K562 (cell line): ENCODE data around the gene AHSG. TPM values are rescaled to one million over a fixed set of nuclear protein-coding genes. Genes with fewer than 3 reads are reported as not detected.

Experiments
- C11orf30 ChIP-seq: fragments of 450-650 bp; IDR thresholded peaks from 2 replicates; pipeline ENCODE4 v1.6.1; 2016; ENCODE audit warnings: low read depth, mild to moderate bottlenecking
- CCAR2 ChIP-seq: fragments of 200-400 bp; formaldehyde crosslinking; IDR thresholded peaks from 2 replicates; pipeline ENCODE4 v1.6.1; 2017; ENCODE audit warnings: mild to moderate bottlenecking, low read depth, low read length
- ELF1 ChIP-seq: fragments of 200-800 bp; sonication (Bioruptor generic); IDR thresholded peaks from 2 replicates; pipeline ENCODE4 v1.6.1; 2016; ENCODE audit warnings: missing genetic modification characterization, missing compliant biosample characterization
- FOXK1 ChIP-seq: sonication (generic); formaldehyde crosslinking; IDR thresholded peaks from 2 replicates; pipeline ENCODE4 v1.8.0; 2022; ENCODE audit warnings: missing genetic modification reagents, mild to moderate bottlenecking, borderline replicate concordance
- MXI1 ChIP-seq: IDR thresholded peaks from 2 replicates; pipeline ENCODE4 v1.6.1; 2011; ENCODE audit warnings: low read depth, mild to moderate bottlenecking, improper control_type of control experiment, low read length
- NBN ChIP-seq: fragments of 450-650 bp; IDR thresholded peaks from 2 replicates; pipeline ENCODE4 v1.6.1; 2016; ENCODE audit warnings: low read depth, mild to moderate bottlenecking
- PYGO2 ChIP-seq: fragments of 450-650 bp; IDR thresholded peaks from 2 replicates; pipeline ENCODE4 v1.6.1; 2016; ENCODE audit warnings: mild to moderate bottlenecking, missing genetic modification characterization, moderate library complexity, missing compliant biosample characterization
- RBM15 ChIP-seq: fragments of 200-400 bp; formaldehyde crosslinking; IDR thresholded peaks from 2 replicates; pipeline ENCODE4 v1.6.1; 2018; ENCODE audit warnings: mild to moderate bottlenecking, low read length, moderate library complexity; ENCODE audit not compliant: insufficient read depth
- SETDB1 ChIP-seq: IDR thresholded peaks from one replicate; pipeline ENCODE4 v1.6.1; 2012; ENCODE audit warnings: low read length, control low read depth, inconsistent platforms
- SMAD1 ChIP-seq: fragments of 150-350 bp; IDR thresholded peaks from 2 replicates; pipeline ENCODE4 v1.6.1; 2014; ENCODE audit warnings: low read length, low read depth; ENCODE audit not compliant: partially characterized antibody
- SMAD4 ChIP-seq: fragments of 250-450 bp; sonication (Bioruptor Pico); conservative IDR thresholded peaks from 2 replicates; pipeline ENCODE4 v1.8.0; 2021; ENCODE audit warnings: inconsistent platforms, mild to moderate bottlenecking, moderate library complexity
- SMARCC2 ChIP-seq: fragments of 450-650 bp; IDR thresholded peaks from 2 replicates; pipeline ENCODE4 v1.6.1; 2017; ENCODE audit warnings: antibody characterized with exemption, moderate library complexity, mild to moderate bottlenecking, low read depth
- SOX6 ChIP-seq: fragments of 450-650 bp; IDR thresholded peaks from 2 replicates; pipeline ENCODE4 v1.6.1; 2014; ENCODE audit warnings: mild to moderate bottlenecking
- SREBF2 ChIP-seq: sonication (generic); formaldehyde crosslinking; IDR thresholded peaks from 2 replicates; pipeline ENCODE4 v1.4.0; 2020; ENCODE audit warnings: mild to moderate bottlenecking, missing genetic modification reagents
- TEAD1 ChIP-seq, 2 experiments: fragments of 450-650 bp in 1 of 2; sonication (generic) in 1 of 2; formaldehyde crosslinking; IDR thresholded peaks; 2 replicates each; pipeline versions ENCODE4 v1.4.0 to v1.8.0; 2020 to 2022; ENCODE audit warnings: mild to moderate bottlenecking in 2 of 2, missing genetic modification reagents in 1 of 2
- ZFP30 ChIP-seq: fragments of 250-450 bp; sonication (Bioruptor Pico); IDR thresholded peaks from 2 replicates; pipeline ENCODE4 v1.8.0; 2022; ENCODE audit warnings: moderate library complexity, mild to moderate bottlenecking, inconsistent platforms, borderline replicate concordance
- ZKSCAN8 ChIP-seq: fragments of 200-800 bp; sonication (Bioruptor generic); IDR thresholded peaks from 2 replicates; pipeline ENCODE4 v1.6.1; 2016; ENCODE audit warnings: missing genetic modification characterization, missing compliant biosample characterization
- polyA plus RNA-seq, 8 experiments: library from polyadenylated mRNA; depleted of rRNA in 4 of 8; stranded (reverse) in 5 of 8; unstranded in 3 of 8; fragments of >200 nt; fragmentation: Nextera tagmentation in 2 of 8; fragmentation: Illumina TruSeq in 1 of 8; extraction: Ambion mirVana in 2 of 8; extraction: Trizol in 1 of 8; gene quantifications; 2 replicates each; pipeline versions ENCODE4 v1.2.1 to v1.2.3, GENCODE V29; 2011 to 2014; ENCODE audit warnings: inconsistent platforms in 1 of 8, missing spikeins in 1 of 8
- total RNA-seq, 7 experiments: library from RNA; depleted of rRNA in 6 of 7; stranded (reverse); fragments of >200 nt in 6 of 7; fragmentation: Illumina TruSeq in 2 of 7; extraction: Trizol in 2 of 7; gene quantifications; 2 replicates each; pipeline versions ENCODE4 v1.2.1 to v1.2.3, GENCODE V29; 2011 to 2021; ENCODE audit warnings: low replicate concordance in 1 of 7
- TF ChIP-seq, protein P1 (sequence below): fragments of 200-800 bp; sonication (Bioruptor generic); IDR thresholded peaks from 2 replicates; pipeline ENCODE4 v1.6.1; 2017; ENCODE audit warnings: missing genetic modification characterization, missing compliant biosample characterization
- TF ChIP-seq, protein P2 (sequence below): sonication (generic); formaldehyde crosslinking; IDR thresholded peaks from 2 replicates; pipeline ENCODE4 v1.8.0; 2022; ENCODE audit warnings: mild to moderate bottlenecking, missing genetic modification reagents
- TF ChIP-seq, protein P3 (sequence below): fragments of 450-650 bp; IDR thresholded peaks from 2 replicates; pipeline ENCODE4 v1.6.1; 2016; ENCODE audit warnings: missing biosample characterization, missing genetic modification characterization
- TF ChIP-seq, protein P4 (sequence below): fragments of 450-650 bp; IDR thresholded peaks from 2 replicates; pipeline ENCODE4 v1.7.0; 2016; ENCODE audit warnings: borderline replicate concordance
- TF ChIP-seq, protein P5 (sequence below): sonication (generic); formaldehyde crosslinking; IDR thresholded peaks from 2 replicates; pipeline ENCODE4 v1.8.0; 2022; ENCODE audit warnings: mild to moderate bottlenecking, missing genetic modification reagents

Gene AHSG
- total and polyA plus RNA-seq, 9 of the 15 experiments (the other 6 are each of a cell fraction or from before 2014, with no cell fraction given) = 0.69 TPM; not detected in 8

DNA sequence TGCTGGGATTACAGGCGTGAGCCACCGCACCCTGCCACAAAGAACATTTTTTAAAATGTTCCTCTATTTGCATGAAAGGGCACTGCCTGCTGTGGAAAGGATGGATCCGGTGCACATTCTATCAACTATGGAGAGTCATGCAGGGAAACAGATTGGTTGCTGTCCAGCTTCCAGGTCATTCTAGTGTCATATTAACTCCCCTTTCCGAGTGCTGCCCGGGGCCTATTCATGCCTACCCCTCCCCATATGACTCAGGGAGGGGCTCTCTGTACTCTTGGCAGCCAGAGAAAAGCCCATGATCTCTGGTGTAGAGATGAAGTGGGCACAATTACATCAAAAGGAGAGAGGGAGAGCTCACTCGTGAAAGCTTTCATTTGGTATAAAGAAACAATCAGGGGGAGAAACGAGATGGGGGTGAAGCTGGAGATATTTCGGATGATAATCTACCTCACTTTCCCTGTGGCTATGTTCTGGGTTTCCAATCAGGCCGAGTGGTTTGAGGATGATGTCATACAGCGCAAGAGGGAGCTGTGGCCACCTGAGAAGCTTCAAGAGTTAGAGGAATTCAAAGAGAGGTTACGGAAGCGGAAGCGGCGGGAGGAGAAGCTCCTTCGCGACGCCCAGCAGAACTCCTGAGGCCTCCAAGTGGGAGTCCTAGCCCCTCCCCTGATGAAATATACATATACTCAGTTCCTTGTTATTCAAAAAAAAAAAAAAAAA lies 16.1 kb upstream of the AHSG start (continued):
- TF ChIP-seq, protein P1, sequence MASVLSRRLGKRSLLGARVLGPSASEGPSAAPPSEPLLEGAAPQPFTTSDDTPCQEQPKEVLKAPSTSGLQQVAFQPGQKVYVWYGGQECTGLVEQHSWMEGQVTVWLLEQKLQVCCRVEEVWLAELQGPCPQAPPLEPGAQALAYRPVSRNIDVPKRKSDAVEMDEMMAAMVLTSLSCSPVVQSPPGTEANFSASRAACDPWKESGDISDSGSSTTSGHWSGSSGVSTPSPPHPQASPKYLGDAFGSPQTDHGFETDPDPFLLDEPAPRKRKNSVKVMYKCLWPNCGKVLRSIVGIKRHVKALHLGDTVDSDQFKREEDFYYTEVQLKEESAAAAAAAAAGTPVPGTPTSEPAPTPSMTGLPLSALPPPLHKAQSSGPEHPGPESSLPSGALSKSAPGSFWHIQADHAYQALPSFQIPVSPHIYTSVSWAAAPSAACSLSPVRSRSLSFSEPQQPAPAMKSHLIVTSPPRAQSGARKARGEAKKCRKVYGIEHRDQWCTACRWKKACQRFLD (CRISPR knock-in tag) = peak; percentile 46; the same call in 1 of the 2 replicates
- TF ChIP-seq SMARCC2 (no peak), TEAD1 (CRISPR knock-in tag; IDR thresholded peaks at IDR 0.05) (no peak), SMAD4 (peak; percentile 63; the same call in 1 of the 2 replicates), C11orf30 (no peak), MXI1 (no peak), SMAD1 (no peak), ZFP30 (CRISPR knock-in tag) (no peak), FOXK1 (CRISPR knock-in tag) (no peak), SETDB1 (no peak), SOX6 (peak; percentile 45; the same call in 1 of the 2 replicates), SREBF2 (CRISPR knock-in tag) (no peak), ZKSCAN8 (CRISPR knock-in tag) (no peak), CCAR2 (no peak), PYGO2 (tag) (no peak), NBN (peak; percentile 39; the same call in 1 of the 2 replicates), RBM15 (no peak), ELF1 (peak; percentile 45; the same call in 1 of the 2 replicates)
- TF ChIP-seq, protein P2, sequence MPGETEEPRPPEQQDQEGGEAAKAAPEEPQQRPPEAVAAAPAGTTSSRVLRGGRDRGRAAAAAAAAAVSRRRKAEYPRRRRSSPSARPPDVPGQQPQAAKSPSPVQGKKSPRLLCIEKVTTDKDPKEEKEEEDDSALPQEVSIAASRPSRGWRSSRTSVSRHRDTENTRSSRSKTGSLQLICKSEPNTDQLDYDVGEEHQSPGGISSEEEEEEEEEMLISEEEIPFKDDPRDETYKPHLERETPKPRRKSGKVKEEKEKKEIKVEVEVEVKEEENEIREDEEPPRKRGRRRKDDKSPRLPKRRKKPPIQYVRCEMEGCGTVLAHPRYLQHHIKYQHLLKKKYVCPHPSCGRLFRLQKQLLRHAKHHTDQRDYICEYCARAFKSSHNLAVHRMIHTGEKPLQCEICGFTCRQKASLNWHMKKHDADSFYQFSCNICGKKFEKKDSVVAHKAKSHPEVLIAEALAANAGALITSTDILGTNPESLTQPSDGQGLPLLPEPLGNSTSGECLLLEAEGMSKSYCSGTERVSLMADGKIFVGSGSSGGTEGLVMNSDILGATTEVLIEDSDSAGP (CRISPR knock-in tag) = no peak
- TF ChIP-seq, protein P3, sequence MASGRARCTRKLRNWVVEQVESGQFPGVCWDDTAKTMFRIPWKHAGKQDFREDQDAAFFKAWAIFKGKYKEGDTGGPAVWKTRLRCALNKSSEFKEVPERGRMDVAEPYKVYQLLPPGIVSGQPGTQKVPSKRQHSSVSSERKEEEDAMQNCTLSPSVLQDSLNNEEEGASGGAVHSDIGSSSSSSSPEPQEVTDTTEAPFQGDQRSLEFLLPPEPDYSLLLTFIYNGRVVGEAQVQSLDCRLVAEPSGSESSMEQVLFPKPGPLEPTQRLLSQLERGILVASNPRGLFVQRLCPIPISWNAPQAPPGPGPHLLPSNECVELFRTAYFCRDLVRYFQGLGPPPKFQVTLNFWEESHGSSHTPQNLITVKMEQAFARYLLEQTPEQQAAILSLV = peak; percentile 51; the same call in 1 of the 2 replicates
- TF ChIP-seq, protein P4, sequence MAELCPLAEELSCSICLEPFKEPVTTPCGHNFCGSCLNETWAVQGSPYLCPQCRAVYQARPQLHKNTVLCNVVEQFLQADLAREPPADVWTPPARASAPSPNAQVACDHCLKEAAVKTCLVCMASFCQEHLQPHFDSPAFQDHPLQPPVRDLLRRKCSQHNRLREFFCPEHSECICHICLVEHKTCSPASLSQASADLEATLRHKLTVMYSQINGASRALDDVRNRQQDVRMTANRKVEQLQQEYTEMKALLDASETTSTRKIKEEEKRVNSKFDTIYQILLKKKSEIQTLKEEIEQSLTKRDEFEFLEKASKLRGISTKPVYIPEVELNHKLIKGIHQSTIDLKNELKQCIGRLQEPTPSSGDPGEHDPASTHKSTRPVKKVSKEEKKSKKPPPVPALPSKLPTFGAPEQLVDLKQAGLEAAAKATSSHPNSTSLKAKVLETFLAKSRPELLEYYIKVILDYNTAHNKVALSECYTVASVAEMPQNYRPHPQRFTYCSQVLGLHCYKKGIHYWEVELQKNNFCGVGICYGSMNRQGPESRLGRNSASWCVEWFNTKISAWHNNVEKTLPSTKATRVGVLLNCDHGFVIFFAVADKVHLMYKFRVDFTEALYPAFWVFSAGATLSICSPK = no peak
- TF ChIP-seq, protein P5, sequence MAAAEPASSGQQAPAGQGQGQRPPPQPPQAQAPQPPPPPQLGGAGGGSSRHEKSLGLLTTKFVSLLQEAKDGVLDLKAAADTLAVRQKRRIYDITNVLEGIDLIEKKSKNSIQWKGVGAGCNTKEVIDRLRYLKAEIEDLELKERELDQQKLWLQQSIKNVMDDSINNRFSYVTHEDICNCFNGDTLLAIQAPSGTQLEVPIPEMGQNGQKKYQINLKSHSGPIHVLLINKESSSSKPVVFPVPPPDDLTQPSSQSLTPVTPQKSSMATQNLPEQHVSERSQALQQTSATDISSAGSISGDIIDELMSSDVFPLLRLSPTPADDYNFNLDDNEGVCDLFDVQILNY (CRISPR knock-in tag) = no peak
